ENCODE results near the gene PLEKHM2.

DNA sequence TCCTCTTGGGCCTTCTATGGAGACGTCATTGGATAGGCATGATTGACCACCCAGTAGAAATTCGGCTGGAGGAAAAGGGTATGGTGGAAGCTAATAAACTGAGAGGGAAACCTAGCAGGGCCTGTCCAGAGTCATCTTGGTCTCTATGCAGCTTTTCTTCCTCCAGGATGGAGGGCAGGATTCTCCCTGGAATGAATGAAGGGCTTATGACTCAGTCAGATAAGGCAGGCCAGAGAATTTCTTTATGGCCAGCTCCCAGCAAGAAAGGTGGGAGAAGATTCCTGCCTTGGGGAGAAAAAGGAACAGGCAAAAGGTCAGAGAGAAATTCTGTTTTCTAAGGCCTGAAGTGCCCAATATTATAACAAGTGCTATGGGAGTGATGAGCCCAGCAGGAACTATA, 91.6 kb downstream of the PLEKHM2 start:
- TF ChIP-seq ZNF274 (IDR thresholded peaks at IDR 0.05; ENCODE audit: low read depth, low read length) (no peak), YY1 (IDR thresholded peaks at IDR 0.05; ENCODE audit: insufficient read depth, insufficient read length) (no peak)
